Kidney epithelial cell (primary cell): ENCODE measurements around the gene REEP1. TPM values are rescaled to one million over a fixed set of nuclear protein-coding genes. Genes with fewer than 3 reads are reported as not detected.
A peak's percentile ranks its signal among the peaks of the same experiment; 100 is the strongest.

Experiments
- DNase-seq: peaks from one replicate; pipeline ENCODE4 v3.0.0-alpha.2; 2010; ENCODE audit warnings: low read depth
- H3K27me3 ChIP-seq: 2 replicates; pipeline ENCODE4 v1.6.0; 2011; ENCODE audit warnings: low read length; ENCODE audit not compliant: control insufficient read depth, insufficient read depth
- H3K36me3 ChIP-seq: 2 replicates; pipeline ENCODE4 v1.5.1; 2011; ENCODE audit warnings: low read length; ENCODE audit not compliant: control insufficient read depth, insufficient read depth
- H3K4me3 ChIP-seq: 2 replicates; pipeline ENCODE4 v1.5.1; 2011; ENCODE audit warnings: low read depth, mild to moderate bottlenecking, control low read depth, low read length
- total RNA-seq: library from RNA; depleted of rRNA; stranded (reverse); fragments of >200 nt; gene quantifications from 2 replicates; pipeline ENCODE4 v1.2.3, GENCODE V29; 2015
- TF ChIP-seq, protein P1 (sequence below): IDR thresholded peaks from 2 replicates; pipeline ENCODE4 v1.5.1; 2011; ENCODE audit warnings: mild to moderate bottlenecking, moderate library complexity, low read length, control low read depth, inconsistent platforms; ENCODE audit not compliant: insufficient read depth, poor library complexity, severe bottlenecking

REEP1 gene
- total RNA-seq, 1 donor from 2014 or later, result 1.3 TPM

DNA sequence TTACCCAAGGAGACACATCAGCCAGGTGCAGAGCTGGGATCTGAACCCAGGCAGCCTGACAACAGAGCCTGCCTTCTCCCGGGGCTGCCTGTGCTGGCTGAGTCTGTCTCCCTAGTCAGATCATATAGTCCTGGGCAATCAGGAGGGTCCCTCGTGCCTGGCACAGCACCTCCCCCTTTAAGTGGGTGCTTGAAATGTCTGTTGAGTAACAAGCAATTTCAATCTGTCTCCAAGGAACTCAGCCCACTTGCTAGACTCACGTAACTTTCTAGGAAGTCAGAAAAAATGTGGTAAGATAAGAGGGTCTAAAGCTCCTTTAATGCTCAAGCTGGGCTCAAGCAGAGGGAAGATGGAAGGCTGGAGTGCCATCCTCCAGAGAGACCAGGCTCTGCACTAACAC lies 51.9 kb downstream of the REEP1 start:
- Histone ChIP-seq H3K27me3 (peaks cover 4% of the 10 kb centered on the region), H3K4me3 (no peak overlapping the region), H3K36me3 (no peaks in the 10 kb centered on the region)
- no peak for DNase-seq
- TF ChIP-seq, protein P1, sequence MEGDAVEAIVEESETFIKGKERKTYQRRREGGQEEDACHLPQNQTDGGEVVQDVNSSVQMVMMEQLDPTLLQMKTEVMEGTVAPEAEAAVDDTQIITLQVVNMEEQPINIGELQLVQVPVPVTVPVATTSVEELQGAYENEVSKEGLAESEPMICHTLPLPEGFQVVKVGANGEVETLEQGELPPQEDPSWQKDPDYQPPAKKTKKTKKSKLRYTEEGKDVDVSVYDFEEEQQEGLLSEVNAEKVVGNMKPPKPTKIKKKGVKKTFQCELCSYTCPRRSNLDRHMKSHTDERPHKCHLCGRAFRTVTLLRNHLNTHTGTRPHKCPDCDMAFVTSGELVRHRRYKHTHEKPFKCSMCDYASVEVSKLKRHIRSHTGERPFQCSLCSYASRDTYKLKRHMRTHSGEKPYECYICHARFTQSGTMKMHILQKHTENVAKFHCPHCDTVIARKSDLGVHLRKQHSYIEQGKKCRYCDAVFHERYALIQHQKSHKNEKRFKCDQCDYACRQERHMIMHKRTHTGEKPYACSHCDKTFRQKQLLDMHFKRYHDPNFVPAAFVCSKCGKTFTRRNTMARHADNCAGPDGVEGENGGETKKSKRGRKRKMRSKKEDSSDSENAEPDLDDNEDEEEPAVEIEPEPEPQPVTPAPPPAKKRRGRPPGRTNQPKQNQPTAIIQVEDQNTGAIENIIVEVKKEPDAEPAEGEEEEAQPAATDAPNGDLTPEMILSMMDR, result no peak

DNA sequence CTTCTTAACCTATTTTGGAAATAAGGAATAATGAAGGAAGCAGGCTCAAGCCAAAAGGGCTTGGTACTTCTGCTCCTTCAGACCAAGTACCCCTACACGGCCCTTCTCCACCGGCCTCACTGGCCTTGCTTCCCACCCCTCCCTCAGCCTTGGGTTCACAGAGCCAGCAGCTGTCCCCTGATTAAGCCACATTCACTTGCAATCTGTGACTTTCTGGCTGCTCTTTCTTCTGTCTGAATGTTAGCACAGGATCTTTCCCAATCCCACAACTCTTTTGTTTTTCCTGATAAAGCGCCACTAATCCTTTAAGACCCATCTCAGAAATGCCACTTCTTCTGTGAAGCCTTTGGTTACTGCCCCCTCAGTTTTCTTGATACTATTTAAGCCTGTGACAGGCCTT lies 52.4 kb downstream of the REEP1 start:
- peaks cover 4% of the 10 kb centered on the region for H3K27me3 ChIP-seq
- no peak for DNase-seq
- H3K36me3 ChIP-seq, result no peaks in the 10 kb centered on the region
- TF ChIP-seq, protein P1, result no peak
- no peak overlapping the region for H3K4me3 ChIP-seq

DNA sequence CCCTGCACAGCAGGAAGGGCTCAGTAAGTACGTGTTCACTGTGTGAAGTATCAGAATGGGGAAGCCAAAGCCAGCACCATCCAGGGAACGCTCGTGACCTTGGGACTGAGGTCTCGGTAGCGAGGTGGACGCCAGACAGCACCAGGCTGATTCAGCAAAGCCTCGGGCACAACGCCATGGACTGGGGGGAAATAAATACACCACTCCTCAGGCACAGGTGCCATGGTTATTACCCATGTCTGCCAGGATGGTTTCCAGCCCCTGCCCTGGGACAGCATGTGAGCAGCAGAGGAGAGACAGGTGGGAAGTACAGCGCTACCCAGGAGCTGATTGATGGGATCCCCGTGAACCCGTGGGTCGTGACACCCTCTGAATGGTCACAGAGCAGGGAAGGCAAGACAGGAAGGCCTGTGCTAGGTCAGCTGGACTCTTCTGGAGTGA lies 53.0 kb downstream of the REEP1 start:
- DNase-seq, result no peak

DNA sequence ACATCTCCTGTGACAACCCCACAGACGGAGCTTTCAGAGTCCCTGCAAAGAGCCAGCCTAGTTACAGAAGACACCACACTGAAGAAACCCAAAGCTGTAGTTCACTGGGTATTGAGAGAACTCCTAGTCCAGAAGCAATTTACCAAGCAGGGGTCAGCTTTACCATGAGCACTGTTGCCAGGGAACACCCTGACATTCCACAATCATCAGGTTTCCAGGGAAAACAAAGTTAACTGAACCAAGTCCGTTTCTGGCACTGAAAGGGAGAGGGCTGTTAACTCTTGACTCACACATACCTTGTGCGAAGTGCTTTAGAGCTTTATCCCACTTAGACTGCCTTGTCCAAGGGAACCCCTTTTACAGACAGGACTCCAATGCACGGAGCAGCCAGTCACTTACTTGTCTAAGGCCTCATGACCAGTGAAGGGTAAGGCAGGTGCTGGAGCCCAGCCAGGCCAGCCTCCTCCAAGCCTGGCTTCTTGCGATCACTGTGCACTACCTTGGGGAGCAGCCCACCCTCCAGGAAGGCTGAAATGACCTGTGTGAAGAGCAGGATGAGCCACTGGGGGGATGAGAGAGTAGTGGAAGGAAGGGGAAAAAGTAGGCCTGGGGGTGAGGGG lies 53.9 kb downstream of the REEP1 start:
- H3K27me3 ChIP-seq, result peaks cover 4% of the 10 kb centered on the region
- H3K4me3 ChIP-seq, result no peak overlapping the region
- DNase-seq, result peak; percentile 71
- TF ChIP-seq, protein P1, result no peak
- no peaks in the 10 kb centered on the region for H3K36me3 ChIP-seq

More for the DNA sequence above, 53.0 kb downstream of the REEP1 start:
- Histone ChIP-seq H3K36me3 (no peaks in the 10 kb centered on the region), H3K27me3 (peaks cover 4% of the 10 kb centered on the region), H3K4me3 (no peak overlapping the region)
- TF ChIP-seq, protein P1, result no peak

DNA sequence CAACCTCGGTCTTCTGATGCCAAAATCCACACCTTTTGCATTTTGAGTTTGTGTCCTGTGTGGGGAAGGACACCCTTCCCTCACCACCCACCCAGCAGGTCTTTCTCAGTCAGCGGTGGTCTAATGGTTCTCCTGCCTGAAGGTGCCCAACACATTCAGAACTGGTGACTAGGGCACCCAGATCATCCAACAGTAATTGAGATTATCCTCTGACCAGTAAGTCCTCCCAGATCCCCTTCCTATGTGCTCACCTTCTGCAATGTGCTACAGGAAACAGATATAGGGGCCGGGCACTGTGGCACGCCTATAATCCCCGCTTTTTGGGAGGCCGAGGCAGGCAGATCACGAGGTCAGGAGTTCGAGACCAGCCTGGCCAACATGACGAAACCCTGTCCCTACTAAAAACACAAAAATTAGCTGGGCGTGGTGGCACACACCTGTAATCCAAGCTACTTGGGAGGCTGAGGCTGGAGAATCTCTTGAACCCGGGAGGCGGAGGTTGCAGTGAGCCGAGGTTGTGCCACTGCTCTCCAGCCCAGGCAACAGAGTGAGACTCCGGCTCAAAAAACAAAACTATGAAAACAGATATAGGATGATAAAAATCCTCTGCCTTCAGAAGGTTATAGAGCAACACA lies 56.2 kb downstream of the REEP1 start:
- Histone ChIP-seq H3K4me3 (no peak overlapping the region), H3K36me3 (no peaks in the 10 kb centered on the region), H3K27me3 (peaks cover 3% of the 10 kb centered on the region)
- DNase-seq, result no peak
- TF ChIP-seq, protein P1, result no peak
